Lung (tissue), 12 donors: Measurements from ENCODE around the gene NTM. TPM values are rescaled to one million over a fixed set of nuclear protein-coding genes. Genes with fewer than 3 reads are reported as not detected.

ENCODE experiments used
- ATAC-seq: fragments of 200-7000 bp; cut with Tn5 transposase; one replicate; pipeline ENCODE4 v1.9.1; 2020; ENCODE audit warnings: moderate number of reproducible peaks; ENCODE audit not compliant: insufficient read depth, low FRiP score
- DNase-seq, 3 donors: peaks; one replicate each; pipeline ENCODE4 v3.0.0-alpha.2; 2013 to 2017
- H3K27ac ChIP-seq, 2 donors: one replicate each; pipeline ENCODE4 v1.5.1; 2013; ENCODE audit warnings: mild to moderate bottlenecking in 2 of 2, moderate library complexity in 2 of 2, control low read depth in 1 of 2, inconsistent platforms in 1 of 2, low read depth in 1 of 2, low read length in 1 of 2
- H3K27me3 ChIP-seq, 3 donors: one replicate each; pipeline ENCODE4 v1.5.1; 2013; ENCODE audit warnings: low read length in 2 of 3; ENCODE audit not compliant: control insufficient read depth in 3 of 3, insufficient read depth in 3 of 3
- H3K36me3 ChIP-seq, 4 donors: one replicate each; pipeline ENCODE4 v1.5.1; 2013; ENCODE audit warnings: low read length in 4 of 4, mild to moderate bottlenecking in 1 of 4, moderate library complexity in 1 of 4; ENCODE audit not compliant: control insufficient read depth in 4 of 4, insufficient read depth in 4 of 4
- H3K4me1 ChIP-seq, 5 donors: one replicate each; pipeline ENCODE4 v1.5.1; 2013; ENCODE audit warnings: low read length in 5 of 5, mild to moderate bottlenecking in 2 of 5, moderate library complexity in 1 of 5; ENCODE audit not compliant: control insufficient read depth in 5 of 5, insufficient read depth in 5 of 5
- H3K4me3 ChIP-seq: one replicate; pipeline ENCODE4 v1.5.1; 2013; ENCODE audit warnings: mild to moderate bottlenecking, control low read depth, moderate library complexity
- H3K9ac ChIP-seq, 2 donors: one replicate each; pipeline ENCODE4 v1.5.1; 2013; ENCODE audit warnings: low read length in 2 of 2, control low read depth in 1 of 2; ENCODE audit not compliant: insufficient read depth in 1 of 2
- H3K9me3 ChIP-seq, 4 donors: one replicate each; pipeline ENCODE4 v1.5.1; 2013; ENCODE audit warnings: low read length in 3 of 4, mild to moderate bottlenecking in 1 of 4, moderate library complexity in 1 of 4; ENCODE audit not compliant: control insufficient read depth in 4 of 4, insufficient read depth in 3 of 4
- WGBS, 2 donors: extraction: QIAGEN DNeasy Blood & Tissue Kit; methylation state at CpG; one replicate each; pipeline ENCODE4 v1.1.7; 2013; 5-methylcytosine and 5-hydroxymethylcytosine counted together
- polyA plus RNA-seq, 2 donors: library from polyadenylated mRNA; stranded (reverse); fragments of 200-250 nt; gene quantifications; one replicate each; pipeline ENCODE4 v1.2.1, GENCODE V29; 2013
- total RNA-seq, 2 donors: library from RNA; depleted of rRNA in 1 of 2; stranded (reverse); fragments of >200 nt in 1 of 2; gene quantifications; one replicate each; pipeline ENCODE4 v1.2.1, GENCODE V29; 2014 to 2021
- TF ChIP-seq, protein P1 (sequence below): IDR thresholded peaks from 2 replicates; pipeline ENCODE4 v1.5.1; 2012; ENCODE audit warnings: mild to moderate bottlenecking; ENCODE audit errors: control extremely low read depth, extremely low read depth
- donor health status: control.
- donor health status: control.
- donor health status: Bipolar disorder and iron deficiency.
- donor health status: healthy.
- donor health status: DM: yes; HTN: yes; CAD: no.

The NTM gene
- total and polyA plus RNA-seq, 4 donors, result 0.39 to 30.9 (median 7.2) TPM

DNA sequence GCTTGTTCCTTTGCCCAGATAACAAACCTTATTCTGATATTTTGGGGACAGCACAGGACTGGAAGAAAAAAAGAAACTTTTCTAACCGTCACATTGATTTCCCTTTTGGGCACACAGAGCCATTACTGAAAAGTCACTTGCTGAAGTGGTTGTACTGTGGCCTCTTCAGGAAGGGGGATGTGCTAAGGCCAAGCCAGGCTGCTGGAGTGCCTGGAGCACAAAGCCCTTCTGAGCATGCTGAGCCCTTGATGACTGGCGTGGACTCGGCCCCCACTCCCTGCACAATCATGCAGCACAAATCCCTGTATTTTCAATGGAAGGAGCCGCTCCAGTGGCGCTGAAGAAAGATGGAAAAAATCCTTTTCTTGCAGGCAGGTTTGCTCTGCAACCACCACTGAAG lies 164.2 kb downstream of the NTM start:
- Histone ChIP-seq H3K9me3 (no peaks in the 10 kb centered on the region), H3K4me1 (no peaks in the 10 kb centered on the region), H3K9ac (no peak overlapping the region), H3K27ac (no peak overlapping the region), H3K27me3 (peaks cover 0 to 8% (median 0%) of the 10 kb centered on the region in 3 donors), H3K36me3 (no peaks in the 10 kb centered on the region), H3K4me3 (no peak overlapping the region)
- ATAC-seq, result no peak
- 78 to 79% methylated on average over 5 of the region's 5 CpGs for WGBS, 2 donors
- DNase-seq, result no peak
- TF ChIP-seq, protein P1, sequence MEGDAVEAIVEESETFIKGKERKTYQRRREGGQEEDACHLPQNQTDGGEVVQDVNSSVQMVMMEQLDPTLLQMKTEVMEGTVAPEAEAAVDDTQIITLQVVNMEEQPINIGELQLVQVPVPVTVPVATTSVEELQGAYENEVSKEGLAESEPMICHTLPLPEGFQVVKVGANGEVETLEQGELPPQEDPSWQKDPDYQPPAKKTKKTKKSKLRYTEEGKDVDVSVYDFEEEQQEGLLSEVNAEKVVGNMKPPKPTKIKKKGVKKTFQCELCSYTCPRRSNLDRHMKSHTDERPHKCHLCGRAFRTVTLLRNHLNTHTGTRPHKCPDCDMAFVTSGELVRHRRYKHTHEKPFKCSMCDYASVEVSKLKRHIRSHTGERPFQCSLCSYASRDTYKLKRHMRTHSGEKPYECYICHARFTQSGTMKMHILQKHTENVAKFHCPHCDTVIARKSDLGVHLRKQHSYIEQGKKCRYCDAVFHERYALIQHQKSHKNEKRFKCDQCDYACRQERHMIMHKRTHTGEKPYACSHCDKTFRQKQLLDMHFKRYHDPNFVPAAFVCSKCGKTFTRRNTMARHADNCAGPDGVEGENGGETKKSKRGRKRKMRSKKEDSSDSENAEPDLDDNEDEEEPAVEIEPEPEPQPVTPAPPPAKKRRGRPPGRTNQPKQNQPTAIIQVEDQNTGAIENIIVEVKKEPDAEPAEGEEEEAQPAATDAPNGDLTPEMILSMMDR, result no peak

DNA sequence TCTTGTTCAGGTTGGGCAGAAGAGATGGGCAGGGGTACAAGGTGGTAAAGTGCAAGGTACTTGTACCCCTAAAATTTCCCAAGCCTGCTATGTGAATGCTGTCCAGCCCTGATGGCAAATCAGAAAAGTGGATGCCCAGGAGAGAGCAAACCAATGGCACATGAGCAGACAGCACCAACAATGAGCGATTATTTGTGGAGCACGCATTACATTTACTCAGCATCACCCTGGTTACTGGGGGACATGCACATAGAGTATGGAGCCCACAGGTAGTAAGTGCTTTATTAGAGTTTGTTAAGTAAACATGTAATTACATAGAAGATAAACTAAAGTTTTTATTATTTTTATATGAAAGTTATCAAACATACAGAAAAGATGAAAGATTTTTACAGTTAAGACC lies 165.7 kb downstream of the NTM start:
- Histone ChIP-seq H3K9me3 (peaks cover 0 to 2% (median under 1%) of the 10 kb centered on the region in 4 donors), H3K27me3 (peaks cover 0 to 8% (median 5%) of the 10 kb centered on the region in 3 donors), H3K36me3 (no peaks in the 10 kb centered on the region), H3K27ac (no peak overlapping the region), H3K4me3 (no peak overlapping the region), H3K4me1 (no peaks in the 10 kb centered on the region), H3K9ac (no peak overlapping the region)
- TF ChIP-seq, protein P1, result no peak
- DNase-seq (no peak), ATAC-seq (no peak)
- WGBS, 2 donors, result 93 to 94% methylated on average over 2 of the region's 2 CpGs

DNA sequence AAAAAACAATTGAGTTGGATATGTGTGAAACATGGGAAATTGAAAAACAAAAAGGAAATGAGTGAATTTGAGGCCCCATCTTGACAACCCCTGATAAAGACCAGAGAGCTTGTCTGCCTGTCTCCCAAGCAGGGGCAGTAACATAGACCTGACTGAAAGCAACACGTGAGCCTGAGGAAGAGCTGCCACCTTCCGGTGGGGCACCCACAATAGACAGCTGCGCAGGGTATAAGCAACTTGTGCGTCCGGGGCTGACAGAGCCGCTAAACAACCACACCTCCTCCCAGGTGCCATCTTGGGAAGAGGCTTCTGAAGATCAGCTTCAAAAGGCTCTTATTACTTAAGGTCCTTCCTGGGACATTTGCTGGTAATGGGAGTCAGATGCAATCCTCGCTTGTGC lies 166.8 kb downstream of the NTM start:
- H3K36me3 ChIP-seq, result no peaks in the 10 kb centered on the region
- H3K4me1 ChIP-seq, result no peaks in the 10 kb centered on the region
- 89 to 93% methylated on average over 7 of the region's 7 CpGs for WGBS, 2 donors
- no peak overlapping the region for H3K27ac ChIP-seq
- TF ChIP-seq, protein P1, result no peak
- no peak overlapping the region for H3K4me3 ChIP-seq
- peaks cover 0 to 6% (median under 1%) of the 10 kb centered on the region in 4 donors for H3K9me3 ChIP-seq
- no peak for ATAC-seq
- H3K9ac ChIP-seq, result no peak overlapping the region
- peaks cover 0 to 6% (median 3%) of the 10 kb centered on the region in 3 donors for H3K27me3 ChIP-seq
- no peak for DNase-seq

DNA sequence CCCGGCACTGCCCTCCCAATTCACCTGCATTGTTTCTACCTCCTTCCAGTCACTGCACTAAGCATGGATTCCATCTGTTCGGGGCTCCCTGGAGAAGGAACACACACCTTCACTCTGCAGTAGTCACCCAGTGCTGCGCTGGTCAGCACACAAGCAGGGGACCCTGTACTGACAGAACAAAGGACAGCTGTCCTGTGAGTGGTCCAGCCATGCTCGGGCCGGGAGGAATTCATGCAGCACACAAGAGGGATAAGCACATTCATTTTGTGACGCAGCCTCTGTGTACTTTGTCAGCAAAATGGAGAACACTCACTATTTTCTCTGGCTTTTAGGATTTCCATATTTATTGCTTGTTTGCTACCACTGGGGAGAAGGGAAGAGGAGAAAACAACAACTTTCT lies 167.3 kb downstream of the NTM start:
- H3K9me3 ChIP-seq, result peaks cover 0 to 6% (median under 1%) of the 10 kb centered on the region in 4 donors
- ATAC-seq, result no peak
- WGBS, 2 donors, result 42 to 53% methylated on average over 6 of the region's 6 CpGs
- H3K27me3 ChIP-seq, result peaks cover 0 to 6% (median 3%) of the 10 kb centered on the region in 3 donors
- H3K27ac ChIP-seq, result no peak overlapping the region
- H3K4me1 ChIP-seq, result no peaks in the 10 kb centered on the region
- TF ChIP-seq, protein P1, result no peak
- DNase-seq, result no peak
- H3K9ac ChIP-seq, result no peak overlapping the region
- H3K4me3 ChIP-seq, result no peak overlapping the region
- no peaks in the 10 kb centered on the region for H3K36me3 ChIP-seq
